Measurements from ENCODE around the gene IL36A. TPM values are rescaled to one million over a fixed set of nuclear protein-coding genes. Genes with fewer than 3 reads are reported as not detected.

Gene IL36A
- not detected for polyA plus RNA-seq (2013, experiment 1 of 2; ENCODE audit: insufficient read length)
- not detected for polyA plus RNA-seq (2013, experiment 2 of 2; ENCODE audit: insufficient read length)

DNA sequence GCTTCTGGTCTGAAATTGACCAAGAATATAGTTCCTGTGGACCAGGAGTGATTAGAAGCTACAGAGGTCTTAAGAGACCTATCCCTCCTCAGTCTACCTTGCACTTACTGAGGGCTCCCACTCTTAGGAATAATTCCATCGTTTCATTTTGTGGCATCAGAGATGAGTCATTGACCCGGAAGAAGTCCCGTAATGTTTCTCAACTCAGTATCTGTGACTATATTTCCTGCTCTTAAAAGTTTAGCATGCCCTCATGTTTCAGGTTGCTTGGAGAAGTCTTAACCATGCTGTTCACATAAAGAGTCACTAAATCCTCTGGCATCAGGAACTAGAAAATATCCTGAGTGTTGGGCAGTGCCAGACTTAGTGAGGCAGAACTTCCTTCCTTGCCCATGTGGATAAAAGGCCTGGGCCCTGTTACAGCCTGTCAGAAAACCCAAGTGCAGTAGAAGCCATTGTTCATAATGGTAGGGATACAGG, at the start of gene IL36A:
Gene IL36A (plus strand): TSS at position 430 of the 480 bp plus-strand sequence. CDS start 413 bp downstream, outside the sequence.
- DNase-seq: no peak

- peak; percentile 6 for DNase-seq
These were observed 47.7 kb upstream of the IL36A start for GRCh38 chr2:112957511-112957910.

- peak; percentile 53 for DNase-seq
These were observed 46.7 kb upstream of the IL36A start for GRCh38 chr2:112958428-112959108.

DNA sequence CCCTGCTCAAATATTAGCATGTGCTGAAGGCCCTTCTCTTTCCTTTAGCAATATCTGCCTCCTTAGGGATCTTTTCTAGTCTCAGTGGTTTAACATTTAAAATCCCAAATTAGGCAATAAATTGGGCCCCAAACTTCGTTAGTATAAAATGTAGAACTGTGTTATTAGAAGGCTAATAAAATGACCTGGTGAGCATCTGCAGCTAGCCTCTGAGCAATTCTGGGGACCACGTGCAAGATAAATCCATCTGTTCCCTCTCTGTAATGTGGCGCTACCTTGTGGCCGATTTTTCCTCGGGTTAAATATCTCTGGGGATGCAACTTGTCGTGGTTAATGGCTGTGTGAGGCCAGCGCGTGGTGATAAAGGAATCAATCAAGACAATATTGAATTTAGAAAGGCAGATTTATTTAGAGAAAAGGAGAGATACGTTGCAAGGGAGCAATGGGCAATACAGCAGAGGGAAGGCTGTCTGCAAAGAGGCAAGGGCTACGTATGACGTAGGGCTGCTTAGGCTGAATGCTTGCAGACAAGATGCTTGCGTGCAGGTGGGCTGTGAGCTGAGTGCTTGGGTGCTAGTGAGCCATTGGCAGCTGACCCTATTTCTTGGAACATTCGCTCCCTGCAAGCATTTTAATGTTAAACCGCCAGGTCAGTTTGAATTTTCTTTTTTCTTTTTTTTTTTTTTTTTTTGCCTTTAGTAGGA, 46.0 kb upstream of the IL36A start:
- no peak for DNase-seq

DNA sequence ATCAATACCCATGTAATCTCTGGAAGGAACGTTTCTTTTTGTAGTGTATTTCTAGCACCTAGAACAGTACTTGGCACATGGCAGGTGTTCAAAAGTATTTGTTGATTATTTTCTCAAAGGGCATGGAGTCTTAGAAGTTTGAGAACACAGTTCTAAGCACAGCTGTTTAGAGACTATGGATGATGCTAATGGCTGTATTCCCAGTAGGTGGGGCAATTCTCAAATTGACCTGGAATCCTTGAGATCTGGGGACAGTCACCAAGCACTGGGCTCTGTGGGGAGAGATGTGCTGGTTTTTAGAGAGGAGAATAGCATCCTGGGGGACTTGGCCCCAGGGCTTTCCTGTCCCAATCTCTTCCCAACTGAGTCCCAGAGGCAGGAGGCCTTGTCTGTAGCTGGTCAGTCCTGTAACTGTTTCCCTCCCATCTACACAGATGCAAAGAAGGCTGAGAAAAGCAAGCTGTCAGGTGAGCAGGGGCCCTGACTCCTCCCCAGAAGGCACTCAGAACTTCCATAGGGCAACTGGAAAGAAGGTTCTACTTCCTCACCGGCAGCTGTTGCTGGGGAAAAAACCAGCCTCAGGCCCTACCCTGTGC, 44.9 kb upstream of the IL36A start:
- no peak for DNase-seq

GRCh38 chr2:112962308-112963175, 42.7 kb upstream of the IL36A start:
- no peak for DNase-seq

- no peak for DNase-seq
These were observed 38.2 kb upstream of the IL36A start for GRCh38 chr2:112967023-112967422.

GRCh38 chr2:112972423-112973086, 32.7 kb upstream of the IL36A start:
- no peak for DNase-seq

DNA sequence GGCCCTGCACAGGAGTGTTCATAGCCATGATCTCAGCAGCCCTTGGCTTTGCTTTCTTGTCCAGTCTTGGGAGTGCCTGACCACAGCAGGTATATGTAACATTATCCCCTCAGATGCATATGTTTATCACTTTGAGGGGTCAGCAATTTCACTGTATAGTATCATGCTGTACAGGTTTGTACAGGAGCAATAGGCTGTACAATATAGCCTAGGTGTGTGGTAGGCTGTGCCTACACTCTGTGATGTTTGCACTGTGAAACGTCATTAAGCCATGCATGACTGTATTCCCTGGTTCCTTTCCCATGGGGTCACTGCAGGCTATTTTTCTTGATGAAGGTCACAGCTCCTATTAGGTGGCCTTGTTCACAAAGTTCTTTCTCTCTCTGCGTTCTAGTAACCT, 32.1 kb upstream of the IL36A start:
- DNase-seq: no peak

DNA sequence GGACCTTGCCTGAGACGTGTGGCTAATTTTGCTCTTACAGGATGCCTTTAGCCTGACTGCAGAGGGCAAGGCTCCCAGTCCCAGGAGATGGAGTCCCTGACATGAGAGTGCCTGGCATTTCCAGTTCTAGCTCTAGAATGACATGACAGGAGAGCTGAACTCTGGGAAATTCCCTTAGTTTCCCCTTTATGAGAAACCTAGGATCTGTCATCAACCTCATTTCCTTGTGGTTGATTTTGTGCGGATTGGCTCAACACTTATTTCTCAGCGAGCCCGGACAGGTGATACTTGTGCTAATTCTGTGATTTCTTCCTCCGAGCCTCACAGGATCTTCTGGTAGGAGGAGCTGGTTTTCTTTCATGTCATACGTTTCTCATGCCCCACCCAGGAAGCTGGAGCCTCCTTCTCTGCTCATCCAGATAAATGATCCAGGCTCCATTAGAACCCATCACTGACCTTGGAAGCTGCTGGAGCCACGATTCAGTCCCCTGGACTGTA, 27.7 kb upstream of the IL36A start, which contains the start of gene IL36G:
Gene IL36G (plus strand): TSS at position 448 of the 498 bp plus-strand sequence. CDS start 633 bp downstream, outside the sequence.
- DNase-seq: no peak

- DNase-seq: no peak
These were observed 25.5 kb upstream of the IL36A start for GRCh38 chr2:112979731-112980130.

DNA sequence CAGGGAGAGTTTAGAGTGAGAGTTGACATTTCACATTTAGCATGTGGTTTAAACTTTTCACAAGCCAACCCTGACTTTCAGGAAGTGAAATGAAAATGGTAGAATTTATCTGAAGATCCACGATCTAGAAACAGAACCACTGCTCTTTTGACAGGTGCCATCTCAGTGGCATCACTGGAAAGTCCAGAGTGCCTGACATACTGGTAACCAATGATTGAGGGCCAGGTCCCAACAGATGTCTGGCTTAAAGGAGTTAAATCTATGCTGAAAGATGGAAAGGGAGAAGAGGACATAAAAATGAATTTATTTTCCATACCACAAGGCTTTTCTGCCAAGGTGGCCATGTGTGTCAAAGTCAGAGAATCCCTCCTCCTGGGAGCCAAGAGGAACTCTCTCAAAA, 24.7 kb upstream of the IL36A start:
- no peak for DNase-seq

DNA sequence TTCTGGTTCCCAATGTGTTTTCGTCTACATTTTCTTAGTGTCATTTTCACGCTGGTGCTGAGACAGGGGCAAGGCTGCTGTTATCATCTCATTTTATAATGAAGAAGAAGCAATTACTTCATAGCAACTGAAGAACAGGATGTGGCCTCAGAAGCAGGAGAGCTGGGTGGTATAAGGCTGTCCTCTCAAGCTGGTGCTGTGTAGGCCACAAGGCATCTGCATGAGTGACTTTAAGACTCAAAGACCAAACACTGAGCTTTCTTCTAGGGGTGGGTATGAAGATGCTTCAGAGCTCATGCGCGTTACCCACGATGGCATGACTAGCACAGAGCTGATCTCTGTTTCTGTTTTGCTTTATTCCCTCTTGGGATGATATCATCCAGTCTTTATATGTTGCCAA, 20.2 kb upstream of the IL36A start:
- DNase-seq: no peak

DNA sequence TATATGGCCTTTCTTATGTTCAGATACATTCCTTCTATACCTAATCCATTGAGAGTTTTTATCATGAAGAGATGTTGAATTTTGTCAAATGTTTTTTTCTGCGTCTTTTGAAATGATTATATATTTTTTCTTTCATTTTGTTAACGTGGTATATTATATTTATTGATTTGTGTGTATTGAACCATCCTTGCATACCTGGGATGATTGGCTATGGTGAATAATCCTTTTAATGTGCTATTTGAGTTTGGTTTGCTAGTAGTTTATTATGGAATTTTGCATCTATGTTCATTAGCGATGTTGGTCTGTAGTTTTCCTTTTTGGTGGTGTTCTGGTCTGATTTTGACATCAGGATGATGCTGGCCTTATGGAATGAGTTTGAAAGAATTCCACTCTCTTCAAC, 15.6 kb upstream of the IL36A start:
- no peak for DNase-seq

- no peak for DNase-seq
These were observed 11.4 kb upstream of the IL36A start for GRCh38 chr2:112993831-112994230.

- no peak for DNase-seq
These were observed 10.6 kb upstream of the IL36A start for GRCh38 chr2:112994648-112995047.

GRCh38 chr2:112995346-112995920, 9.8 kb upstream of the IL36A start:
- DNase-seq: no peak

DNA sequence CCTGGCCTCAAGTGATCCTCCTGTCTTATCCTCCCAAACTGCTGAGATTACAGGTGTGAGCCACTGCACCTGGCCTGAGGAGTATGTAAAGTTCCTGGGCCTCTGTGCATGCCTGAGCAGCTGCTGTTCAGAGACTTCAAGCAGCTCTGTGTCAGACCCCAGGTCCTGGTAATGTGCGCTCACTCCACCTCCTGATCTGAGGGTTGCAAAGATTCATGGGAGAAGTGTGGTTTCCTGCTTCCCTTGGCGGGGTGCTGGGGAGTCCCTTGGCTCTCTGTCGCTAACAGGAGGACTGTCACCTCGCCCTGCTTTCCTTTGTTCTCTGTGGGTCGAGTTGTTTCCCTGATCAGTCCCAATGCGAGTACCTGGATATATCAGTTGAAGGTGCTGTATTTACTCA, 8.6 kb upstream of the IL36A start:
- DNase-seq: no peak

GRCh38 chr2:112997151-112997550, 8.1 kb upstream of the IL36A start:
- DNase-seq: no peak

- DNase-seq: no peak
These were observed 4.8 kb upstream of the IL36A start for GRCh38 chr2:113000436-113000835.

- DNase-seq: no peak
These were observed 2.6 kb upstream of the IL36A start for GRCh38 chr2:113002677-113003076.
